KOPT-K1 (cell line): ENCODE results near the gene HS6ST2.
A peak's percentile ranks its signal among the peaks of the same experiment; 100 is the strongest.

Experiments
- H3K27ac ChIP-seq: fragments of 200-600 bp; sonication (generic); 2 replicates; pipeline ENCODE4 v1.5.1; 2016; ENCODE audit warnings: antibody characterized with exemption, mild to moderate bottlenecking, low read depth, low read length; ENCODE audit not compliant: poor library complexity, severe bottlenecking
- H3K36me3 ChIP-seq: fragments of 200-600 bp; sonication (generic); 2 replicates; pipeline ENCODE4 v1.5.1; 2017; ENCODE audit warnings: antibody characterized with exemption, mild to moderate bottlenecking, low read length, moderate library complexity; ENCODE audit not compliant: insufficient read depth
- H3K9me3 ChIP-seq: fragments of 200-600 bp; sonication (generic); 2 replicates; pipeline ENCODE4 v1.5.1; 2017; ENCODE audit warnings: antibody characterized with exemption, low read length, mild to moderate bottlenecking; ENCODE audit not compliant: insufficient read depth, poor library complexity, severe bottlenecking

Gene HS6ST2

DNA sequence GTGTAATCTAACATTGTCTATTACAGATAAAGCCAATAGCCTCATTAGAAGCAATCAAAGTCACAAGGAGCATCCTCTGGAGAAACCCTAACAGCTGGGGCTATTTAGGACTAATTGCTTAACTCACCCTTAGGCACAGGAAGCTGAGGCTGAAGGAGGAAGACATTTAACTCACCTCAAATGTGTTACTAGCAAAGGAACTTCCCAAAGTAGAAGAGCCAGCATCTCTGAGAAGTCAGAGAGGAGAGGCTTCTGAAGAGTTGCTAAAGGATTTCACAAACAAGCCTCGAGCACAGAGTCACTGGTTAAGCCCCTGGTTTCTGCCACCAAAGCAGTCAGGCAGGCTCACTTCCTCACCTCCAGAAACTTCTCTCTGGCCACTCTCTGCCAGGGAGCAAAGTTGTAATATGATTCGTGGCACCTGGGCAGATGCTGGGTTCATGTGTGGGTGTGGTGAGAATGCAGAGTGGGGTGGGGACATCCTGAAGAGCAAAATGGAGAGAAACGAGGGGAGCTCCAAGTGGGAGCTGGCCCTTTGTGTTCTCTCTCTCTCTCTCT is 201.3 kb downstream of the HS6ST2 start:
- no peaks in the 10 kb centered on the region for H3K9me3 ChIP-seq
- no peak overlapping the region for H3K27ac ChIP-seq
- H3K36me3 ChIP-seq = no peaks in the 10 kb centered on the region

DNA sequence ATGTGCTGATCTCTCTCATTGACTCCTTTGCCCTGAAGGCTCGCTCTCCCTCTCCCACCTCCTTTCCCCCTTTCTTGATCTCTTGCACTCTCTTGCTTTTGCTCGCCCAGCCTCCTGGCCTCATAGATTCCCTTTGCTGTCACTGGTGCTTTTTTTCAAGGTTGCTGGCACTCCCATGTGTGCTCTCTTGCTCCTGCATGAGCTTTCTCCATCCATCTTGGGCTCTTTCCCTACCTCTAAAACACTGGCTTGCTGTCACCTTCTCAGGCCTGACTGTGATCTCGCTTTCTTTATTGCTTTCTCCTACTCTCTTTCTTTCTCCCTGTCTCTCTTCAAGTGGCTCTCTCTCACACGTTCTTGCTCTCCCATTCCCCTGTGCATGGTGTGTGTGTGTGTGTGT is 202.0 kb downstream of the HS6ST2 start:
- Histone ChIP-seq H3K9me3 (no peaks in the 10 kb centered on the region), H3K36me3 (no peaks in the 10 kb centered on the region), H3K27ac (no peak overlapping the region)

DNA sequence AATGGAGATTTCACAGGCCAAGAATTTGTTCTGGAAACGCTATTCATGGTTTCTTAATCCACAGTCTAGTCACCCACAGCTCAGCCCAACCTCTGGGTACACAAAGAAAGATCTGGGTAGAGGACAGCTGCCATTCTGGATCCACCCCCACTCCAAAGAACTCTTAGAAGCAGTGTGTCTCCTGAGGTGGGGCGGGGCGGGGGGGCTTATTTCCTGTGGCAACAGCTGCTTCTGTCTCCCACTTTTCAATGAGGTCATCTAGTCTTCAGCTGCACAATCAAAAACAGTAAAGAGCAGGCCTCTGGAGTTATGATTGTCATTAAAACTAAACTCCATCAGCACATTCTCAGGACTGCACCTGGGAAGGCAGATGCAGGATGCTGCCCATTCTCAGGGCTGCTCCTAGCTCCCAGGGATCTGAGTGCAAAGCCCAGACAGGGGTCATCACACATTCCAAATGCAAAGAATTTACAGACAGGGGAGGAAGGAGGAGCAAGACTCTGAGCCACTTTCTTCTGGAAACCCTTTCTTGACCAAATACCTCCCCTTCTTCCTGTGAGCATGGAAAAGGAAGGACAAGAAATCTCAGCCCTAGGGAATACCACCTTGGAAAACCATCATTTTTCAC is 207.3 kb downstream of the HS6ST2 start:
- H3K27ac ChIP-seq = peak overlapping the region; percentile 74
- no peaks in the 10 kb centered on the region for H3K36me3 ChIP-seq
- H3K9me3 ChIP-seq = no peaks in the 10 kb centered on the region

DNA sequence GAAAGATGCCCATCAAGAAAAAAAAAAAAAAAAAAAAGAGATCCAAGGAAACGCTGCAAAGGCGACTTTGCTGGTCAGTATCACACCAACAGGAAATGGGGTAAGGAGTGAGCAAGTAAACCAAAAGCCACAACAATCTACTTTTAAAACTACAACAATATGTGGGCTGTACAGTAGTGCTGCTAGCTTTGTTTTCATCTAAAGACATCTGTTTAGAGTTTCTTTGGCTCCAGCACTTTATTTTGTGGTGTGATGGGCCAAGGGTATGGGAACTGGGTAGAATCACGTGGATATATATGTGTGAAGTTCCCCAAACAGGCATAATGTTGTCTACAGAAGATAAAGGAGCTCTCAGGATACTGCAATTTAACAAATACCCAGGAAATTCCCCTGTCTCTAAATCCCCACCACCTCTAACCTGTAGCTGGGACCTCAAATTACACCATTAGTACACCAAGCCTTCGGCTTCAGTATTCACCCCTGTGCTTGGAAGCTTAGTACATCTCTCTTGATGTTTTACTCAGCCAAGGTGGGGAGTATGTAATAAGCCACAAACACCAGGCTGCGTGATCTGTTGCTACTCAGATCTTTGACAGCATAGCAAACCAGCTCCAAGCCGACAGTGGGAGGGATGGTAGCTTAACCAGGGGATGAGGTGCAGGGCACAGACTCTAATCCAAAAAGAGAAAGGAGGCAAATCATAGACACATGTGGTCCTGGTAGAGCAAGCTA is 207.9 kb downstream of the HS6ST2 start:
- Histone ChIP-seq H3K27ac (peak overlapping the region; percentile 74), H3K36me3 (no peaks in the 10 kb centered on the region), H3K9me3 (no peaks in the 10 kb centered on the region)

DNA sequence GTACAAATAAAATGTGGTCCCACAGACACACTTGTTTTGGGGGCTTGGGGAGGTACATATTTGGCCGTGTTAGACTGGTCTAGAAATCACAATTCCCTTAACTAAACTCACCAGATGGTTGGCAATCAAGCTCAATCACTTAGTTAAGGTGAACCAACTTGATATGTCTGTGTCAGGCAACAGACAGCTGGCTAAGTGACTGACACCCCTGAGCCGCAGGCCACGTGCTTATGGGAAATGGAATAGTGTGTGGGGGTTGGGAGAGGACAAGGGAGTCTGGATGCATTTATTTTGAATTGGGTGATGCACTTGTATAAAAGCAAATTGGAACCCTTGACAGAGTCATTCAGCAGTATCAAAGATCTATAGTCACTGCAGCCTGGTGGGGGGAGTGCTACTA is 209.0 kb downstream of the HS6ST2 start:
- Histone ChIP-seq H3K36me3 (no peaks in the 10 kb centered on the region), H3K9me3 (no peaks in the 10 kb centered on the region), H3K27ac (no peak overlapping the region)

DNA sequence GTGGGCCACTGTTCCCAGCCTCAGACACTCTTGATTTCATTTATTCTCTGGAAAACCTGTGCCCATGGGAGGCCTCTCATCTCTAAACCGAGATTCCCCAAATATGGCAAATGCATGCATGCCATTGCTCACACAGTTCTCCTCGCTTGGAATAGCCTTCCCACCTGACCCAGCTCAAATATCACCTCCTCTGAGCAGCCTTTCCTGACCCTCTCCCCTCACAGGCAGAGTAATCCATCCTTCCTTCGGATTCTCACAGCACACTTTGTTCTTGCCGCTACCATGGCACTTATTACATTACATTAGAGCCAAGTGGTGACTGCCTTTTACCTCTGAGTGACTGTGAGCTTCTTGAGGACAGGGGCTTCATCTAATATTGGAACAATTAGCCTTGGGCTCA is 209.5 kb downstream of the HS6ST2 start:
- no peaks in the 10 kb centered on the region for H3K9me3 ChIP-seq
- no peak overlapping the region for H3K27ac ChIP-seq
- H3K36me3 ChIP-seq = no peaks in the 10 kb centered on the region

DNA sequence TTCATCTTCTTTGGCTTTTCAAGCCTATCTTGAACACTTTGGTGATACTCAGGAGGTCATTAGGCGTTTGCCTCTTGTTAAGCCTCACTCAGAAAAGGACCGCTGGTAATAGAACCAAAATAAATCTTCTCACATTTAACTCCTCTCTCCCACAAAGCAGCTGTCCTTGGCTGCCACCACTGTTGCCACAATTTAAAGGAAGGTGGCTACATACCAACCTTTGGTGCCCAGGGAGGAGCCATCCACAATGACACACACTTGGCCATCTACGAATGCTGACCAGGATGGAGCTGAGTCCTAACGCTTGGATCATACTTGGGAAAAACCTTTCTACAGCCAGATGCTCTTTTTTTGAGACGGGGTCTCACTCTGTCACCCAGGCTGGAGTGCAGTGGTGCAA is 210.2 kb downstream of the HS6ST2 start:
- Histone ChIP-seq H3K36me3 (no peaks in the 10 kb centered on the region), H3K27ac (no peak overlapping the region), H3K9me3 (no peaks in the 10 kb centered on the region)

DNA sequence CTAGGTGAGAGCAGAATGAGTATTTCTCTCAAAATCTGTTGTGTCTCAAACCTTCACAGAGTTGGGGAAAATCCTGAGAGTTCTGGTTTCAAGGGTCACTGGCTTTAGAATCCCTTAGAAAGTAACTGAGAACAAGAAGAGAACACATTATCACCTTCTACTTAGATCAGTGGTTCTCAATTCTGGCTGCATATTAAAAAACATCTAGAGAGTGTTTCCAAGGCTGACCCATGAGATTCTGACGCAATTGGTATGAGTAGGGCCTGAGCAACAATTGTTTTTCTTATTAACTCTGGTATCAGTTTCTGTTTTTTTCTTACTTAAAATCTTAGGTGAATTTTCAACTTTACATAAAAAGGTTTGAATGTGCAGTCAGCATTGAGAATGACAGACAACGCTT is 212.8 kb downstream of the HS6ST2 start:
- Histone ChIP-seq H3K36me3 (no peaks in the 10 kb centered on the region), H3K27ac (no peak overlapping the region), H3K9me3 (no peaks in the 10 kb centered on the region)

DNA sequence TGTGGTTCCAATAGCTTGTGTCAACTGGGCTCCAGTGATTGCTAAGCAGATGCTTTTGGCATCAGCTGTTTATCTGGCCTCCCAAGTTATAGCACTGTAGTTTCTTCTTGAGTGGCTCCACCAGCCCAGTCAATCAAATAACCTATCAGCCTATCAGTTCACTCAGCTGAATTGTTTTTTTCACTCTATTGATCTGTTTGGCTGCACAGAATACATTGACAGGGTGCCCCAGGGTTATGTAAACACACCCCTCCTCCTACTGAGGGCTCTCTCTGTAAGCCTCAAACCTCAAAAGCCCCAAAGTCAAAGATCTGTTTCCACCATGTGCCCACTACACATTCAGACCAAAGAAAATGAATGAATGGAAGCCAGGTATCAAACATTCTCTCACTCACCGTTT is 214.0 kb downstream of the HS6ST2 start:
- H3K36me3 ChIP-seq = no peaks in the 10 kb centered on the region
- no peaks in the 10 kb centered on the region for H3K9me3 ChIP-seq
- no peak overlapping the region for H3K27ac ChIP-seq

DNA sequence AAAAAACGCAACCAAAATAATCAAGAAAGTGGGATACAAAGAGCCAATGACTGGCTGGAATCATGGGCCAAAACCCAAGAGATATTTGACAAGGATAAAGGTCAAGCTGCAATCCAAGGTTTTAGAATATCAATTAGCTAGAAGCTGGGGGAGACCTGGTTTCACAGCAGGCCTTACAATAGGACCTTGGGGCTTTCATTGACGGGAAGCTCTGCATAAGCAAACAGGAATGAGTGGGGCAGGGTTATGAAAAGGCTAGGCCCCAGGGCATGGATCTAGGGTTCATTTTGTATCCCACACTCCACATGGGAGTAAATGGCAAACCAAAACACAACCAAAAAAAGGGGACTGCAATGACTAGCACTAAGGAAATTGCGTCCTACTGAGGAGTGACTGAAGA is 215.3 kb downstream of the HS6ST2 start:
- Histone ChIP-seq H3K27ac (no peak overlapping the region), H3K9me3 (no peaks in the 10 kb centered on the region), H3K36me3 (no peaks in the 10 kb centered on the region)

DNA sequence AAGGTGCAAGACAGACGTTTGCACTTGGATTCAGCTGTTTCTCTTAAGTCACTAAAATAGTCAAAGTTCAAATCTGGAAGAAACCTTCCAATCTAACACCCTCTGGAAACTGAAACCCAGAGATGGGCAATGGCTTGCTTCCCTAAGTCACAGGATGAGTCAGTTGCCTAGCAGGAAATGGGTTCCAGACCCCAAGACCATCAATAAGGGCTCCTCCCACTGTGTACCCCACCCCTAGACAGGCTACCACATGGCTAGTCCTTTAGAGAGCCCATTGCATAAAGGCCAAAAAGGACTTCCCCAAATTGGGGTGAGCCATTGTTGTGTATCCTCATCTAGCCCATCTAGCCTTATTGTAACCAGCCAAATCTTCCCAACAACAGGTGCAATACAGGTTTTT is 216.2 kb downstream of the HS6ST2 start:
- H3K36me3 ChIP-seq = no peaks in the 10 kb centered on the region
- no peak overlapping the region for H3K27ac ChIP-seq
- H3K9me3 ChIP-seq = no peaks in the 10 kb centered on the region

DNA sequence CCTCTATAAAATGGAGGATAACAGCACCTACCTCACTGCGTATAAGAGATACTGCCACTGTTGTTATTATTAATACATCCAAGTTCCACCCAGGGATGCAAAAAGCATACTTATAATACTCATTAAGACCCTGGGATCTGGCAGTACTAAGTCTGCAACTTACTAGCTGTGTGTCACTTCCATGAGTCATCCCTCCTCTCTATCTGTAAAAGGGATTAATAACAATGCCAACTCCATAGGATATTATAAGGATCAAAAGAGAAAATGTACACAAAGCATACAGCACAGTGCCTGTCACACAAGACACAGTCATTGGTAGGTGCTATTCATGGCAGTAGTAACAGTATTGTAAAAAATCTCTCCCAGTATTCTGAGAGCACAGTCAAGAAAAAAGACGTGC is 216.7 kb downstream of the HS6ST2 start:
- no peaks in the 10 kb centered on the region for H3K36me3 ChIP-seq
- H3K9me3 ChIP-seq = no peaks in the 10 kb centered on the region
- no peak overlapping the region for H3K27ac ChIP-seq

DNA sequence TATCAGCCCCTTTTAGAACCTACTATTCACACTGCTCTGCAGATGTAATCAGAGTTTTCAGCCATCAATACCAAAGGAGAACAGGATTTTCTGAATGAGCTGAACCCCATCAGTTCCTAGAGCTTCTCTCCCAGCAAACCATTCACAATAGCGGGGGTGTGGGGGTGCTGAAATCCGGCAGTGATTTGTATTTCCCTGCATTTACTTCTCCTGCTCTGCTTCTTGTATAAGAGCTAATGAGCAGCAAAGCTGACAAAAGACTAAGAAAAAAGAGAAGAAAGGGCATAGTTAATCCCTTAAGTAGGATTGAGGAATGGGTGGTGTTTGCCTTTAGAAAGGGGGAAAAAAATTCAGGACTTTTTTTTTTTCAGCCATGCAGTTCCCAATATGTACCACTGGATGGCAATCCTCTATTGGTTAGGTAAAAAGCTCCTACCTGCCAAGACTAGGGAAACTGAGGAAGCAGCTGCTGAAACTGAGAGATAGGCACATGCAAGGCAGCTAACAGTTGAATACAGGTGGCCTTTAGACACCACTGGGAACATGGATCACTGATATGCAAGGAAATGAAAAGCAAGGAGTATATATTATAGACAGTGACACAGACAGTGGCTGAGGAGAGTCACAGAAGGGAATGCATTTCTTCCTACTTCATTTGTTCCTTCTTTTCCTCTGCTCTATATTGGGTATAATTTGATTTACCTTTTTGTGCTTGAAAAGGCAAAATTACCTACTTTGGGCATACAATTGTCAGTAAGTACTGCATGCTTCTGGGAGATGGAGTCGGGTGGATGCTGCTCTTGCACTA is 217.9 kb downstream of the HS6ST2 start:
- Histone ChIP-seq H3K27ac (no peak overlapping the region), H3K36me3 (no peaks in the 10 kb centered on the region), H3K9me3 (no peaks in the 10 kb centered on the region)

DNA sequence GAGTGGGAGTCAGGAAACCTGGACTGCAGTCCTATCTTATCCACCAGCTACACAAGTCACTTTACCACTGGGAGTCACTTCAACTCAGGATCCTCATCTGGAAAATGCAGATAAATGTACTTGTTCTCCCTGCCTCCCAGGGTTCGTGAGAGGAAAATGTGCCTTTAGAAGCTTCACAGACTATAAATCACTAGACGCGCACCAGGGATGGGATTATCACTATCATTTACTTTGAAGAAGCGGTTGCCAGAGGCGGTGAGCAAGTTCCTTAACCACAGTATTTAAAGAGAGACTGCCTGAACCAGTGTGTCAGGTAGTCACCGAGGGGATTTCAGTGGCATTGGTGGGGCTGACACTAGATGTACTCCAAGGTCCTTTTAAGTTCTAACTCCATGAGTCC is 219.5 kb downstream of the HS6ST2 start:
- H3K36me3 ChIP-seq = no peaks in the 10 kb centered on the region
- H3K9me3 ChIP-seq = no peaks in the 10 kb centered on the region
- H3K27ac ChIP-seq = peak overlapping the region; percentile 71

DNA sequence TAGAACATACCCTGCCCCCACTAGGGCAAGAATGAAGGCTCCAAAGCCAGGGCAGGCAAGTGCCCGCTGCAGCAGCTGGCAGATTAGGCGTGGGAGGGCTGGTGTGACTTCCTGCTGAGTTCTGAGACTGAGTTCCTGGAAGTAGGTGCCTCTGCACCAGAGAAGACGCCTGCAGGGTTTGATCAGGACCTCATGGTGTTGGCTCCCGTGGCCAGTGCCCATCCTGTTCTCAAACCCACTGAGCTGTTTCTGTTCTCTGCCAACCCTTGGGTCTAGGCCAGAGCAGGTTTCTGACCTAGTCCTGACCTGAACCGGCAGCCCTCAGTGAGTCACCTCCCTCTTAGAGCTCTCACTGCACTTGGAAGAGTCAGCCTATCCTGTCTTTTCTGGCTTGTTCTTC is 220.7 kb downstream of the HS6ST2 start:
- H3K27ac ChIP-seq = peak overlapping the region; percentile 71
- H3K36me3 ChIP-seq = no peaks in the 10 kb centered on the region
- H3K9me3 ChIP-seq = no peaks in the 10 kb centered on the region
